Uterus (tissue), 4 donors: ENCODE results near the gene TMEM178B. TPM values are rescaled to one million over a fixed set of nuclear protein-coding genes. Genes with fewer than 3 reads are reported as not detected.

Experiments
- DNase-seq, 2 donors: peaks; one replicate each; pipeline ENCODE4 v3.0.0-alpha.2; 2019 to 2020
- H3K27ac ChIP-seq, 2 donors: fragments of 200-600 bp; sonication (generic); 1 replicate in 1 of 2; 2 replicates in 1 of 2; pipeline ENCODE4 v1.5.1; 2016 to 2018
- H3K27me3 ChIP-seq, 2 donors: fragments of 200-600 bp; sonication (generic); one replicate each; pipeline ENCODE4 v1.5.1; 2018 to 2019; ENCODE audit warnings: control low read depth in 1 of 2
- H3K36me3 ChIP-seq, 2 donors: fragments of 200-600 bp; sonication (generic); one replicate each; pipeline ENCODE4 v1.5.1; 2019; ENCODE audit warnings: control low read depth in 1 of 2
- H3K4me1 ChIP-seq, 2 donors: fragments of 200-600 bp; sonication (generic); one replicate each; pipeline ENCODE4 v1.5.1; 2018 to 2019; ENCODE audit warnings: control low read depth in 1 of 2
- H3K4me3 ChIP-seq, 2 donors: fragments of 200-600 bp; sonication (generic); 1 replicate in 1 of 2; 2 replicates in 1 of 2; pipeline ENCODE4 v1.5.1; 2018 to 2019; ENCODE audit warnings: mild to moderate bottlenecking in 1 of 2
- H3K9me3 ChIP-seq, 2 donors: fragments of 200-600 bp; sonication (generic); one replicate each; pipeline ENCODE4 v1.5.1; 2019; ENCODE audit warnings: control low read depth in 1 of 2
- CTCF ChIP-seq, 4 experiments: fragments of 200-600 bp in 2 of 4; fragments of 450-650 bp in 2 of 4; sonication (generic) in 2 of 4; IDR thresholded peaks; one replicate each; pipeline ENCODE4 v1.5.1; 2016 to 2019; ENCODE audit warnings: antibody characterized with exemption in 4 of 4, mild to moderate bottlenecking in 2 of 4, moderate library complexity in 1 of 4
- POLR2A ChIP-seq, 2 donors: fragments of 450-650 bp; IDR thresholded peaks; one replicate each; pipeline ENCODE4 v1.6.1; 2016; ENCODE audit warnings: antibody characterized with exemption in 2 of 2, mild to moderate bottlenecking in 1 of 2, moderate library complexity in 1 of 2
- intact Hi-C: fragments of 100-400 bp; cut with DNase I; formaldehyde crosslinking; loops from one replicate; pipeline ENCODE4 v1.15.1; 2023; ENCODE audit warnings: low total_unique reads
- total RNA-seq, 4 donors: library from RNA; depleted of rRNA in 3 of 4; stranded (reverse); fragments of >200 nt in 3 of 4; gene quantifications; one replicate each; pipeline versions ENCODE4 v1.1.0 to v1.2.4, GENCODE V29; 2014 to 2023
- donor health status: DM: yes; HTN: yes; CAD: no.

TMEM178B gene
- total RNA-seq, 4 donors from 2014 or later = 0.76 to 3.0 TPM; not detected in 2

DNA sequence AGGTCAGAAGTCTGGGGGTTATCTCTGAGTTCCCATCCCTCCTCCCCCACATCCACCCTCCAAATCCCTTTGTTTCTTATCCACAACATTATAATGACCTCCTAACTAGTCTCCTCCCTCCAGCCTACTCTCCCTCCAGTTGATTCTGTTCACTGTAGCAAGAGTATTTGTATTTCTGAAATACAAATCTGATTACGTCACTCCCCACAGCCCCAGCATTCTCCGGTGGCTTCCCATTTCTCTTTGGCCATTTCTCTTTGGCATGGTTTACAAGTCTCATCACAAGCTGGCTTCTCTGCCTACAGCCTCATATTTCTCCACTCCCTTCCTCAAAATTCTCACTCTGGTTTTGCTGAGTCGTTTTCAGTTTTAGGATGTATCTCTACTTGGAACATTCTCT lies 34.5 kb upstream of the TMEM178B start:
- TF ChIP-seq POLR2A (IDR thresholded peaks at IDR 0.05) (no peak), CTCF (IDR thresholded peaks at IDR 0.05) (no peak)
- Histone ChIP-seq H3K27ac (no peak overlapping the region), H3K36me3 (no peaks in the 10 kb centered on the region), H3K27me3 (peaks cover 0 to 3% of the 10 kb centered on the region in 2 donors), H3K4me1 (no peaks in the 10 kb centered on the region), H3K4me3 (no peak overlapping the region), H3K9me3 (no peaks in the 10 kb centered on the region)
- intact Hi-C loops = no loop called here
- DNase-seq = no peak

DNA sequence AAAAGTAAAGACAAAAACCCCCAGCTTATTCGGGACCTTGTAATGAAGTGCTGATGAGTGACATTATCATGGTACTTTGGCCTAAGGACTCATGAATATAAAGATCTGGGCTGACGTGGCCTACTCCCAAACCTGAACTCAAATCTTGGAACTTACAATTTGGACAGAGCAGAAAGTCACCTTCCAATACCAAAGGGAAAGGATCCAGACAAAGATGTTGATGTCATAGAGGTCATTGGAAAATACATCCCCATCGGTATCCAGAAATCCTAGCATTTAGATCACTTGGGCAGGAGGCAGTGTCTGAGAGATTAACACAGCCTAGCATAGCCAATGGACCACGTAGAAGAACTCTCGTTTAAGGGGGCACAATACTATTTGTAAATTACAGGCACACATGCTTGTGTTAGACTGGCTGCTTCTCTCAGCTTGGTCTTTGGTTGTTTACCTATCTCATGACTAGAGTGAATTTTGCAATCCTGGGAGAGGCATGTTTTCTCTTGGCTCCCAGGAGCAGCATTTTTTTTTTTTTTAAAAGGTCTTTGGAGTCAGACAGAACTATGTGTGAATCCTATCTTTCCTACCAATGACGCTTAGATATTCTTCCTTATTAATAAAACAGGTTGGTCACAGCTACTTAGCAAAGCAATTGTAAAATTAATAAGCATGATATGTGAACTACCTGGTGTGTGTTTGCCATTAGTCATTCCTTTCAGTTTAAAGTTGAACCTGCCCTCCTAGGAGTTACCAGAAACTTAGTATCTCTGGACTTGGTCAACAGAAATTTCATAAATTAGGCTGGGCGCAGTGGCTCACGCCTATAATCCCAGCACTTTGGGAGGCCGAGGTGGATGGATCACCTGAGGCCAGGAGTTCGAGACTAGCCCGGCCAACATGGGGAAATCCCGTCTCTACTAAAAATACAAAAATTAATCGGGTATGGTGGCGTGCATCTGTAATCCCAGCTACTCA lies 31.4 kb upstream of the TMEM178B start:
- Histone ChIP-seq H3K9me3 (no peaks in the 10 kb centered on the region), H3K36me3 (no peaks in the 10 kb centered on the region), H3K27ac (no peak overlapping the region), H3K4me3 (no peak overlapping the region), H3K27me3 (peaks cover 0 to 3% of the 10 kb centered on the region in 2 donors), H3K4me1 (no peaks in the 10 kb centered on the region)
- intact Hi-C loops = no loop called here
- DNase-seq = no peak
- TF ChIP-seq CTCF (IDR thresholded peaks at IDR 0.05) = no peak
- no peak for TF ChIP-seq POLR2A (IDR thresholded peaks at IDR 0.05)

DNA sequence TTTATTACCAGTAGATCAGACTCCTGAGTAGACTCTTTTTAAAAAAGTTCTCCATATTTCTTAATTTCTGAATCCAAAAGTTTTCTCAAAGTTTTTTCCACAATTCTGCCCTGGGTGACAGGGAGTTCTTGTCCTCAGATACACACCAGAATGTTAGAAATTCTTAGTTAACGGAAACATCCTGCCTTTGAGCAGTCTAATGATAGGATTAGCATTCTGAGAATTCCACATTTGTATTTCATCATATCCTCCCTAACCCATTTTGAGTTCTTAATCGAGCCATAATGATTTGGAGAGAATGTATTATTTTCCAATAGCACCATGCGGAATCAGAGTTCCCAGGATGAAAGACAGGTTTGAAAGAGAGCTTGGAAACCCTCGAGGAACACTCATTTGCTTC lies 30.2 kb upstream of the TMEM178B start:
- TF ChIP-seq CTCF (IDR thresholded peaks at IDR 0.05) (no peak), POLR2A (IDR thresholded peaks at IDR 0.05) (no peak)
- intact Hi-C loops = no loop called here
- Histone ChIP-seq H3K4me1 (no peaks in the 10 kb centered on the region), H3K27ac (no peak overlapping the region), H3K9me3 (no peaks in the 10 kb centered on the region), H3K36me3 (no peaks in the 10 kb centered on the region), H3K27me3 (peaks cover 0 to 3% of the 10 kb centered on the region in 2 donors), H3K4me3 (no peak overlapping the region)
- no peak for DNase-seq

GRCh38 chr7:141045126-141045841 lies 28.6 kb upstream of the TMEM178B start:
- no peaks in the 10 kb centered on the region for H3K9me3 ChIP-seq
- no peak for TF ChIP-seq CTCF (IDR thresholded peaks at IDR 0.05)
- TF ChIP-seq POLR2A (IDR thresholded peaks at IDR 0.05) = no peak
- intact Hi-C loops = no loop called here
- no peak for DNase-seq
- no peaks in the 10 kb centered on the region for H3K36me3 ChIP-seq
- no peaks in the 10 kb centered on the region for H3K4me1 ChIP-seq
- no peak overlapping the region for H3K27ac ChIP-seq
- peaks cover 0 to 3% of the 10 kb centered on the region in 2 donors for H3K27me3 ChIP-seq
- H3K4me3 ChIP-seq = no peak overlapping the region
